Measurements from ENCODE around the gene CDK14.

DNA sequence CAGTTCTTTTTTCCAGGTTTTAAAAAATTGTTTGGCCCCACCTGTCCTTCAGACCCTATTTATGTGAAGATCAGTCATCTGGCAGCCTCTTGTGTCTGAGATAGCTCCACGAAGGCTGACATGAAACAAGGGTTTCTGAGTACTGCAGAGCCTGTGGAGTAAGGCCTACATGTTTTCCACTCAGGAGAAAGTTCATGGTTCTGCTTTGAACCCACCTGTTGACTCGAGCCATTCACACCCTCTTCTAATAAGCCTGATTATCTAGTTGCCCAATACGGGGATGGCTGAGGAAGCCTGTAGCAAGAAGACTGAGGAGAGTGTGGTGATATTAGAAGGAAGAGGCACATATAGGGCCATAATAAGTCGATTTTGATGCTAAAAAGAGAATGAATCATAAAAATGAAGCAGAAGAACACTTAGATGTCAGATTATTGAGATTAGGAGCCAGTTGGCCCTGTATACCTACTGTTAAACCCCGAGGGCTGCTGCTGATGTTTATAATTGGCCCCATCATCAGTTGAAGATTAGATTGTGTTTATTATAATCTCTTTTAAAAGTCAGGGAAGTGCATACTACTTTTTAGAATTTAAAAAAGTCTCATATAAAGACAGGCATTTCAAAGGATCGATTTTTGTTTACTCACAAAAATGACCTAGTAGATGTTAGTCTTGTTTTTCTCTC lies 109.4 kb downstream of the CDK14 start:
- TF ChIP-seq, protein P1, sequence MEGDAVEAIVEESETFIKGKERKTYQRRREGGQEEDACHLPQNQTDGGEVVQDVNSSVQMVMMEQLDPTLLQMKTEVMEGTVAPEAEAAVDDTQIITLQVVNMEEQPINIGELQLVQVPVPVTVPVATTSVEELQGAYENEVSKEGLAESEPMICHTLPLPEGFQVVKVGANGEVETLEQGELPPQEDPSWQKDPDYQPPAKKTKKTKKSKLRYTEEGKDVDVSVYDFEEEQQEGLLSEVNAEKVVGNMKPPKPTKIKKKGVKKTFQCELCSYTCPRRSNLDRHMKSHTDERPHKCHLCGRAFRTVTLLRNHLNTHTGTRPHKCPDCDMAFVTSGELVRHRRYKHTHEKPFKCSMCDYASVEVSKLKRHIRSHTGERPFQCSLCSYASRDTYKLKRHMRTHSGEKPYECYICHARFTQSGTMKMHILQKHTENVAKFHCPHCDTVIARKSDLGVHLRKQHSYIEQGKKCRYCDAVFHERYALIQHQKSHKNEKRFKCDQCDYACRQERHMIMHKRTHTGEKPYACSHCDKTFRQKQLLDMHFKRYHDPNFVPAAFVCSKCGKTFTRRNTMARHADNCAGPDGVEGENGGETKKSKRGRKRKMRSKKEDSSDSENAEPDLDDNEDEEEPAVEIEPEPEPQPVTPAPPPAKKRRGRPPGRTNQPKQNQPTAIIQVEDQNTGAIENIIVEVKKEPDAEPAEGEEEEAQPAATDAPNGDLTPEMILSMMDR (IDR thresholded peaks at IDR 0.05; ENCODE audit: poor library complexity, severe bottlenecking), result no peak
- TF ChIP-seq TAF1 (IDR thresholded peaks at IDR 0.05; ENCODE audit: low read depth), result no peak
- TF ChIP-seq, protein P2, sequence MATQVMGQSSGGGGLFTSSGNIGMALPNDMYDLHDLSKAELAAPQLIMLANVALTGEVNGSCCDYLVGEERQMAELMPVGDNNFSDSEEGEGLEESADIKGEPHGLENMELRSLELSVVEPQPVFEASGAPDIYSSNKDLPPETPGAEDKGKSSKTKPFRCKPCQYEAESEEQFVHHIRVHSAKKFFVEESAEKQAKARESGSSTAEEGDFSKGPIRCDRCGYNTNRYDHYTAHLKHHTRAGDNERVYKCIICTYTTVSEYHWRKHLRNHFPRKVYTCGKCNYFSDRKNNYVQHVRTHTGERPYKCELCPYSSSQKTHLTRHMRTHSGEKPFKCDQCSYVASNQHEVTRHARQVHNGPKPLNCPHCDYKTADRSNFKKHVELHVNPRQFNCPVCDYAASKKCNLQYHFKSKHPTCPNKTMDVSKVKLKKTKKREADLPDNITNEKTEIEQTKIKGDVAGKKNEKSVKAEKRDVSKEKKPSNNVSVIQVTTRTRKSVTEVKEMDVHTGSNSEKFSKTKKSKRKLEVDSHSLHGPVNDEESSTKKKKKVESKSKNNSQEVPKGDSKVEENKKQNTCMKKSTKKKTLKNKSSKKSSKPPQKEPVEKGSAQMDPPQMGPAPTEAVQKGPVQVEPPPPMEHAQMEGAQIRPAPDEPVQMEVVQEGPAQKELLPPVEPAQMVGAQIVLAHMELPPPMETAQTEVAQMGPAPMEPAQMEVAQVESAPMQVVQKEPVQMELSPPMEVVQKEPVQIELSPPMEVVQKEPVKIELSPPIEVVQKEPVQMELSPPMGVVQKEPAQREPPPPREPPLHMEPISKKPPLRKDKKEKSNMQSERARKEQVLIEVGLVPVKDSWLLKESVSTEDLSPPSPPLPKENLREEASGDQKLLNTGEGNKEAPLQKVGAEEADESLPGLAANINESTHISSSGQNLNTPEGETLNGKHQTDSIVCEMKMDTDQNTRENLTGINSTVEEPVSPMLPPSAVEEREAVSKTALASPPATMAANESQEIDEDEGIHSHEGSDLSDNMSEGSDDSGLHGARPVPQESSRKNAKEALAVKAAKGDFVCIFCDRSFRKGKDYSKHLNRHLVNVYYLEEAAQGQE (IDR thresholded peaks at IDR 0.05; ENCODE audit: borderline replicate concordance), result no peak
- no peak for TF ChIP-seq SMC3 (conservative IDR thresholded peaks at IDR 0.05; ENCODE audit: poor library complexity)
- TF ChIP-seq EZH2 (IDR thresholded peaks at IDR 0.05; ENCODE audit: borderline replicate concordance, insufficient read depth, low read length, poor library complexity, severe bottlenecking), result no peak
- TF ChIP-seq MXI1 (conservative IDR thresholded peaks at IDR 0.05; ENCODE audit: poor library complexity, severe bottlenecking), result no peak
